ENCODE measurements around the gene ICE1.

- TF ChIP-seq REST (IDR thresholded peaks at IDR 0.05; ENCODE audit: insufficient read depth in 1 of 2, low read depth in 2 of 2, low read length in 2 of 2) (no peak), SIN3A (IDR thresholded peaks at IDR 0.05; ENCODE audit: borderline replicate concordance, insufficient read depth, low read length) (no peak), FOXP2 (optimal IDR thresholded peaks at IDR 0.05; ENCODE audit: borderline replicate concordance, extremely low read depth, extremely low read length, insufficient read depth) (no peak)
Measured at GRCh38 chr5:5383461-5383860, 39.0 kb upstream of the ICE1 start.
